GM18508 (cell line): ENCODE data around the gene MAMDC4.
"Not testable (repeated sequence)": the region's sequence is repeated elsewhere in the genome, so short reads cannot be mapped to it uniquely, and the experiment has no call there.

Experiments used
- ATAC-seq: cut with Tn5 transposase; IDR thresholded peaks from one replicate; pipeline ENCODE4 v1.9.1; 2021; ENCODE audit warnings: moderate number of reproducible peaks; ENCODE audit not compliant: insufficient read depth, unreplicated experiment

The MAMDC4 gene

GRCh38 chr9:136837856-136838277 lies 14.3 kb upstream of the MAMDC4 start:
- ATAC-seq: not testable (repeated sequence)

GRCh38 chr9:136838314-136839228 lies 13.6 kb upstream of the MAMDC4 start:
- ATAC-seq: no peak

- no peak for ATAC-seq
These were observed 12.7 kb upstream of the MAMDC4 start for GRCh38 chr9:136839229-136840139.

GRCh38 chr9:136840140-136840876 lies 11.8 kb upstream of the MAMDC4 start:
- no peak for ATAC-seq

GRCh38 chr9:136840877-136841645 lies 11.1 kb upstream of the MAMDC4 start:
- no peak for ATAC-seq

- ATAC-seq: not testable (repeated sequence)
These were observed 10.3 kb upstream of the MAMDC4 start for GRCh38 chr9:136841646-136842379.

DNA sequence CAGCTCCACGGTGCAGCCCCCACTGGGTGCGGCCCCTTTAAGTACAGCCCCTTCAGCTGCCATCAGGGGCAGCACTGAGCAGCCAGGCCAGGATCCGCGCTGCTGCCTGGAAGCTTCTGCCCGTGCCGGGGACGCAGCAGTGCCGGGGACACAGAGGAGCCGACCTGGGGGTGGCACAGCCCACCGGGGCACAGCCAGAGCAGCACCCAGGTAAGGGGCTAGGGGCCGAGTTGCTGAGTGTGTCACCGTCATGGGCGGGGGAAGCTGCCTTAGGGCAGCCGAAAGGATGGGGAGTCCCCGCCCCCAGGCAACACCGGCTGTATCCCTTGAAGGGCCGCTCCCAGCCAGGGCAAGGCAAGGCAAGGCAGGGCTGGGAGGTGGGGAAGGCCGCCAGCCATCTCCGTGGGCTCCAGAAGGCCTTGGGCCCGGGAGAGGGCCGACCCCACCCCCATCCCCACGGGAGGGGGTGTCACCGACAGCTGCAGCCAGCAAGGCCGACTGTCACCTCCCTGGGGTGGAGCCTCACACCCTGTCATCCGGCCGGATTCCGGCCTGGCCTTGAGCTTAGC lies 9.7 kb upstream of the MAMDC4 start, which contains the start of gene AJM1:
Gene AJM1, plus strand, starts transcription at position 99 of the 569 bp plus-strand sequence. CDS start 1,937 bp downstream, outside the sequence.
- not testable (repeated sequence) for ATAC-seq

GRCh38 chr9:136843159-136843800 lies 8.9 kb upstream of the MAMDC4 start:
- ATAC-seq: not testable (repeated sequence)

DNA sequence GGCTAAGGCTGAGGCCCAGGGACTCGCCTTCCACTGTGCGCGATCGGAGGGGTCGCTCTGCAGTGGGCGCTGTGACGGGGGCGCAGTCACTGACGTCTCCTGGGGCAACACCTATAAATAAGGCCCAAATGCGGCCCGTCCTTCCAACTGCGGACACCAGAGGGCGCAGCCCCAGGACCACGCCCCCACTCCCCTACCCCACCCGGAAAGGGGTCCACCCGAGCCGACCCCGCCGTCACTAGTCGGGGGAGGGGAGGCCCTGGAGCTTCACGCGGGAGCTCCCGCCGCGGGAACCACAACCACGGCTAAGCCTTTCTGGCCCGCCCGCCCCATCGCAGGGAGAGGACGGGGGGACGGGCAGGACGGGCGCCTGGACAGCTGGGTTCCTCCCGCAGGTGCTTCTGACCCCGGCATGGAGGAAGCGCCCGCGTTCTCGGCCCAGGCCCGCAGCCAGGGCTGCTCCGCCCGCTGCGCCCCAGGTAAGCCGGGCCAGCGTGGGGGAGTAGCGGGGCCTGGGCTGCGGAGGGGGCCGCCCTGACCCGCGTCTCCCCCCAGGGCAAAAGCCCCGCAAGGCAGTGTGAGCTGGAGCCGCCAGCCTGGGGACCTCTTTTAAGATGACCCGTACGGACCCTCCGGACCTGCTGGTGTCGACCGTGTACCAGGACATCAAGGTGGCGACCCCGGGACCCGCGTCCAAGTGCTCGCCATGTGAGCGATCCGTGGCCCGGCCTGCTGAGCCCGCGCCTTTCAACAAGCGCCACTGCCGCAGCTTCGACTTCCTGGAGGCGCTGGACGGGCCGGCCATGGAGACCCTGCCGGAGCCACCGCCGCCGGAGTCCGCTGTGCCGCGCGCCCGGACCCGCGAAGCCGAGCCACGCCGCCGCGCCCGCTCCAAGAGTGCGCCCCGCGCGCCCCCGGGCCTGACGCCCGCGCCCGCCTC lies 8.1 kb upstream of the MAMDC4 start:
- not testable (repeated sequence) for ATAC-seq

- ATAC-seq: no peak
These were observed 7.2 kb upstream of the MAMDC4 start for GRCh38 chr9:136844761-136845464.

GRCh38 chr9:136845465-136846260 lies 6.5 kb upstream of the MAMDC4 start:
- ATAC-seq: no peak

GRCh38 chr9:136846376-136847087 lies 5.6 kb upstream of the MAMDC4 start:
- no peak for ATAC-seq

- ATAC-seq: no peak
These were observed 4.9 kb upstream of the MAMDC4 start for GRCh38 chr9:136847088-136847825.

DNA sequence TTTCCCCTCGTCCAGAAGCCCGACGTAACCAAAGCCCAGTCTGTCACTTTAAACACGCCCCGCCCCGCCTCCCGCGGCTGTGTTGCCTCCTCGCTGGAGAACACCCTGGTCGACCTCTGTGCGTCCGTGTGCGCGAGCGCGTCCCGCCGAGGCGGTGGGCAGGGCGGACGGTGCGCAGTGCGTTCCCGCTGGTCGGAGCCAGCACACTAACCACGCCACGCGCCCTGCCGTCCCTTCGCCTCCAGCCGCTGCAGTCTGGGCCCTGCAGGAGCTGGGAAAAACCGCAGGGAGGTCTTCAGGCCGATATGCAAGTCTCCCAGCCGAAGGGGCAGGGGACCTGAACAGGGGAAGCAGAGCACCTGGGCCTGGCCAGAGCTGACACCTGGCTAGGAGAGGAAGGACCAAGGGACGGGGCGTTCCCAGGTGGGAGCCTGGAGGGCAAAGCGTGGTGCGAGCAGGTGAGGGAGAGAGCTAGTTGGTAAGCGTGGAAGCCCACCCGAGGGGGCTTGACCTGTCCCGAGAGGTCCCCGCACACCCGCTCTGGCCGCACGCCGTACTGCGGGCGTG lies 4.2 kb upstream of the MAMDC4 start:
- ATAC-seq: no peak
